H1 (cell line): ENCODE results near the gene CBARP. TPM values are rescaled to one million over a fixed set of nuclear protein-coding genes. Genes with fewer than 3 reads are reported as not detected.

ENCODE experiments used
- CTCF ChIA-PET: fragments of 300-600 bp; sonication (Branson Sonifier 250); formaldehyde crosslinking; loops from one replicate; lab custom pipeline; 2021; ENCODE audit not compliant: partially characterized antibody; lab: Charles Lee
- POLR2A ChIA-PET: fragments of 300-600 bp; sonication (Branson Sonifier 250); formaldehyde crosslinking; loops from one replicate; lab custom pipeline; 2021; ENCODE audit warnings: inconsistent platforms; ENCODE audit not compliant: partially characterized antibody; lab: Charles Lee
- DNase-seq, 2 experiments: peaks; one replicate each; pipeline versions ENCODE4 v3.0.0 to v3.0.0-alpha.2; 2010 to 2022; ENCODE audit warnings: low spot score in 2 of 2, low read depth in 1 of 2, mixed read lengths in 1 of 2
- FAIRE-seq: peaks from 2 replicates; lab custom pipeline; 2011; peaks lifted over from hg19 to GRCh38; lab: Jason Lieb, UNC
- H2AFZ ChIP-seq: 2 replicates; pipeline ENCODE4 v1.8.1; 2012; ENCODE audit warnings: low read length, inconsistent platforms
- H2AK5ac ChIP-seq: 2 replicates; pipeline ENCODE4 v1.6.1; 2013; ENCODE audit warnings: low read depth, low read length
- H2BK120ac ChIP-seq: replicated peaks from 2 replicates; pipeline ENCODE3; 2013; ENCODE audit warnings: low read depth, low read length, inconsistent platforms
- H2BK12ac ChIP-seq: 2 replicates; pipeline ENCODE4 v1.6.1; 2013; ENCODE audit warnings: low read depth, low read length
- H2BK15ac ChIP-seq: 2 replicates; pipeline ENCODE4 v1.6.1; 2013; ENCODE audit warnings: low read length
- H2BK20ac ChIP-seq: 2 replicates; pipeline ENCODE4 v1.6.1; 2013; ENCODE audit warnings: low read length
- H2BK5ac ChIP-seq: 2 replicates; pipeline ENCODE4 v1.6.1; 2013; ENCODE audit warnings: low read depth, low read length
- H3K14ac ChIP-seq: 2 replicates; pipeline ENCODE4 v1.6.1; 2013; ENCODE audit warnings: inconsistent platforms; ENCODE audit not compliant: insufficient read length
- H3K18ac ChIP-seq: 2 replicates; pipeline ENCODE4 v1.6.1; 2013; ENCODE audit warnings: low read length; ENCODE audit errors: extremely low read depth
- H3K23ac ChIP-seq: 2 replicates; pipeline ENCODE4 v1.6.1; 2013; ENCODE audit warnings: inconsistent platforms; ENCODE audit not compliant: insufficient read length
- H3K23me2 ChIP-seq: 2 replicates; pipeline ENCODE4 v1.6.1; 2013; ENCODE audit warnings: low read depth, low read length
- H3K27ac ChIP-seq: 2 replicates; pipeline ENCODE4 v1.6.1; 2011; ENCODE audit warnings: low read depth, low read length, inconsistent platforms
- H3K27me3 ChIP-seq, 4 experiments: replicated peaks in 1 of 4; 1 replicate in 1 of 4; 2 replicates in 3 of 4; pipeline versions ENCODE4 v1.6.1 to v1.8.1; 2011 to 2013; ENCODE audit warnings: low read length in 3 of 4, mild to moderate bottlenecking in 3 of 4, inconsistent platforms in 2 of 4, mixed read lengths in 2 of 4, moderate library complexity in 1 of 4; ENCODE audit not compliant: control insufficient read depth in 3 of 4, insufficient read depth in 3 of 4; ENCODE audit errors: extremely low read depth in 1 of 4
- H3K36me3 ChIP-seq, 4 experiments: 2 replicates each; pipeline versions ENCODE4 v1.6.1 to v1.8.1; 2011 to 2013; ENCODE audit warnings: mild to moderate bottlenecking in 4 of 4, low read length in 3 of 4, moderate library complexity in 2 of 4, control low read depth in 1 of 4, inconsistent platforms in 1 of 4; ENCODE audit not compliant: insufficient read depth in 4 of 4, control insufficient read depth in 2 of 4
- H3K4ac ChIP-seq: replicated peaks from 2 replicates; pipeline ENCODE3; 2013; ENCODE audit warnings: low read length, low read depth, mixed read lengths, inconsistent platforms; ENCODE audit not compliant: insufficient read length
- H3K4me1 ChIP-seq, 4 experiments: replicated peaks in 1 of 4; 1 replicate in 1 of 4; 2 replicates in 3 of 4; pipeline versions ENCODE4 v1.6.1 to v1.8.1; 2011 to 2013; ENCODE audit warnings: low read length in 3 of 4, inconsistent platforms in 2 of 4, mixed read lengths in 1 of 4; ENCODE audit not compliant: insufficient read depth in 4 of 4, control insufficient read depth in 3 of 4
- H3K4me2 ChIP-seq, 2 experiments: 2 replicates each; pipeline versions ENCODE4 v1.6.1 to v1.8.1; 2011 to 2013; ENCODE audit warnings: low read depth in 2 of 2, low read length in 2 of 2, control low read depth in 1 of 2, inconsistent platforms in 1 of 2, mild to moderate bottlenecking in 1 of 2; ENCODE audit not compliant: insufficient read depth in 1 of 2
- H3K4me3 ChIP-seq, 4 experiments: fragments of 200-600, 300-600 bp in 1 of 4; sonication (generic), shearing (Covaris generic), sonication (Bioruptor Twin) in 1 of 4; 2 replicates each; pipeline versions ENCODE4 v1.5.1 to v1.8.1; 2011 to 2016; ENCODE audit warnings: low read length in 4 of 4, low read depth in 3 of 4, control low read depth in 2 of 4, inconsistent platforms in 2 of 4, mild to moderate bottlenecking in 2 of 4, mixed read lengths in 1 of 4, moderate library complexity in 1 of 4; ENCODE audit not compliant: insufficient read depth in 2 of 4; ENCODE audit errors: extremely low read depth in 1 of 4
- H3K56ac ChIP-seq: replicated peaks from 2 replicates; pipeline ENCODE3; 2013; ENCODE audit warnings: low read depth, mild to moderate bottlenecking, mixed read lengths, low read length, inconsistent platforms; ENCODE audit not compliant: insufficient read length
- H3K79me1 ChIP-seq: 2 replicates; pipeline ENCODE4 v1.6.1; 2013; ENCODE audit warnings: low read depth, low read length, control low read depth
- H3K79me2 ChIP-seq, 2 experiments: 2 replicates each; pipeline versions ENCODE4 v1.6.1 to v1.8.1; 2012 to 2013; ENCODE audit warnings: low read length in 2 of 2, mild to moderate bottlenecking in 2 of 2, inconsistent platforms in 1 of 2; ENCODE audit not compliant: insufficient read depth in 2 of 2, control insufficient read depth in 1 of 2
- H3K9ac ChIP-seq, 4 experiments: replicated peaks in 1 of 4; 1 replicate in 1 of 4; 2 replicates in 3 of 4; pipeline versions ENCODE4 v1.6.1 to v1.8.1; 2011 to 2013; ENCODE audit warnings: low read depth in 3 of 4, low read length in 3 of 4, control low read depth in 2 of 4, mild to moderate bottlenecking in 2 of 4, moderate library complexity in 2 of 4, inconsistent platforms in 1 of 4; ENCODE audit errors: extremely low read depth in 1 of 4
- H3K9me3 ChIP-seq, 2 experiments: 2 replicates each; pipeline versions ENCODE4 v1.6.1 to v1.8.1; 2012 to 2013; ENCODE audit warnings: mild to moderate bottlenecking in 2 of 2, moderate library complexity in 2 of 2, control low read depth in 1 of 2, inconsistent platforms in 1 of 2, low read depth in 1 of 2, low read length in 1 of 2, mixed read lengths in 1 of 2; ENCODE audit not compliant: insufficient read depth in 2 of 2
- H4K20me1 ChIP-seq, 2 experiments: replicated peaks in 1 of 2; 2 replicates each; pipeline versions ENCODE3 to v1.8.1; 2011 to 2013; ENCODE audit warnings: inconsistent platforms in 2 of 2, low read length in 2 of 2, mild to moderate bottlenecking in 1 of 2; ENCODE audit not compliant: insufficient read depth in 2 of 2, control insufficient read depth in 1 of 2
- H4K5ac ChIP-seq: 2 replicates; pipeline ENCODE4 v1.6.1; 2013; ENCODE audit warnings: low read length, low read depth, mixed read lengths, inconsistent platforms; ENCODE audit not compliant: insufficient read length
- H4K8ac ChIP-seq: 2 replicates; pipeline ENCODE4 v1.8.0; 2013; ENCODE audit warnings: mild to moderate bottlenecking, moderate library complexity, low read length, inconsistent platforms; ENCODE audit not compliant: insufficient read depth; ENCODE audit errors: extremely low read depth
- H4K91ac ChIP-seq: replicated peaks from 2 replicates; pipeline ENCODE3; 2013; ENCODE audit warnings: low read length, mixed read lengths, inconsistent platforms; ENCODE audit not compliant: insufficient read length
- CBX5 ChIP-seq: fragments of 300-800, 300-1000 bp; sonication (generic); IDR thresholded peaks from 2 replicates; pipeline ENCODE4 v1.7.1; 2016; ENCODE audit warnings: antibody characterized with exemption, low read length, low read depth
- JUND ChIP-seq: IDR thresholded peaks from 2 replicates; pipeline ENCODE4 v1.6.1; 2011; ENCODE audit warnings: mild to moderate bottlenecking, improper control_type of control experiment, low read length
- KDM4A ChIP-seq: IDR thresholded peaks from one replicate; pipeline ENCODE4 v1.7.1; 2012; ENCODE audit warnings: low read depth, mild to moderate bottlenecking, moderate library complexity, low read length, inconsistent platforms; ENCODE audit not compliant: severe bottlenecking
- KDM5A ChIP-seq: fragments of 200-600 bp; IDR thresholded peaks from 2 replicates; pipeline ENCODE4 v1.7.1; 2012; ENCODE audit warnings: mild to moderate bottlenecking, low read length, inconsistent platforms, mixed read lengths
- NANOG ChIP-seq: IDR thresholded peaks from 2 replicates; pipeline ENCODE4 v1.6.1; 2011; ENCODE audit warnings: low read length, low read depth, mild to moderate bottlenecking, inconsistent platforms; ENCODE audit not compliant: insufficient read depth, poor library complexity, severe bottlenecking
- POLR2AphosphoS5 ChIP-seq: IDR thresholded peaks from 2 replicates; pipeline ENCODE4 v1.6.1; 2011; ENCODE audit warnings: low read depth, low read length
- RAD21 ChIP-seq, 2 experiments: IDR thresholded peaks in 1 of 2; conservative IDR thresholded peaks in 1 of 2; 2 replicates each; pipeline ENCODE4 v1.6.1; 2011; ENCODE audit warnings: low read depth in 2 of 2, low read length in 2 of 2, improper control_type of control experiment in 1 of 2, inconsistent platforms in 1 of 2, mild to moderate bottlenecking in 1 of 2, moderate library complexity in 1 of 2
- SAP30 ChIP-seq: fragments of 300-600 bp; sonication (generic); IDR thresholded peaks from 2 replicates; pipeline ENCODE4 v1.7.1; 2012; ENCODE audit warnings: low read length, moderate library complexity, mild to moderate bottlenecking, inconsistent platforms; ENCODE audit not compliant: insufficient read depth, insufficient replicate concordance
- SP2 ChIP-seq: IDR thresholded peaks from 2 replicates; pipeline ENCODE4 v1.6.1; 2012; ENCODE audit warnings: mild to moderate bottlenecking, low read length, inconsistent platforms
- TAF7 ChIP-seq: optimal IDR thresholded peaks from 2 replicates; pipeline ENCODE3; 2011; ENCODE audit warnings: low read depth, mild to moderate bottlenecking, inconsistent platforms, low read length, moderate library complexity, borderline replicate concordance
- TEAD4 ChIP-seq: IDR thresholded peaks from 2 replicates; pipeline ENCODE4 v1.6.1; 2012; ENCODE audit warnings: low read depth, low read length, inconsistent platforms, mixed read lengths
- WGBS, 2 experiments: shearing (Covaris generic) in 1 of 2; methylation state at CpG; one replicate each; pipeline versions ENCODE4 v1.1.6 to v1.1.7; 2013 to 2015; ENCODE audit warnings: low lambda C conversion rate in 2 of 2, mixed read lengths in 2 of 2, inconsistent platforms in 1 of 2, low coverage in 1 of 2, missing lambda C conversion rate in 1 of 2; ENCODE audit not compliant: insufficient replicate concordance in 2 of 2, insufficient coverage in 1 of 2, insufficient read length in 1 of 2; ENCODE audit errors: extremely low coverage in 1 of 2, missing lambda C conversion rate in 1 of 2; 5-methylcytosine and 5-hydroxymethylcytosine counted together
- polyA plus RNA-seq, 7 experiments: library from polyadenylated mRNA; depleted of rRNA in 3 of 7; stranded (reverse) in 5 of 7; unstranded in 2 of 7; fragments of >200 nt in 5 of 7; fragments of 200-250 nt in 2 of 7; gene quantifications; 1 replicate in 5 of 7; 2 replicates in 1 of 7; 4 replicates in 1 of 7; pipeline versions ENCODE4 v1.2.1 to v1.2.3, GENCODE V29; 2011 to 2013; ENCODE audit warnings: missing spikeins in 2 of 7, mixed read lengths in 2 of 7
- total RNA-seq: library from RNA; stranded (reverse); fragmentation: NEBNext Ultra II Directional; extraction: Animal tissue kit (Norgen Biotek cat#: 25700); gene quantifications from 2 replicates; pipeline ENCODE4 v1.2.1, GENCODE V29; 2021

CBARP gene
- total and polyA plus RNA-seq, 2 of the 8 experiments (the other 6 are each of a cell fraction or from before 2014, with no cell fraction given), result 4.9 to 14.7 TPM

GRCh38 chr19:1252821-1253513 is 15.2 kb upstream of the CBARP start:
- peaks cover 9 to 51% of the 10 kb centered on the region in 2 experiments for H3K79me2 ChIP-seq
- no peak overlapping the region for H2BK15ac ChIP-seq
- no peak overlapping the region for H2AK5ac ChIP-seq
- H3K23me2 ChIP-seq, result peaks cover 2% of the 10 kb centered on the region; the same call in 1 of the 2 replicates
- no peak overlapping the region for H4K8ac ChIP-seq
- 85% methylated on average over 7 of the region's 26 CpGs; no CpG with 5 or more reads in 1 of the 2 experiments for WGBS, 2 experiments
- peak overlapping the region in 1 of 4 experiments; percentile 99; a peak in 2 of 8 replicates for H3K4me3 ChIP-seq
- peaks cover 22 to 33% of the 10 kb centered on the region in 2 experiments for H4K20me1 ChIP-seq
- peak overlapping the region; percentile 6 for H3K56ac ChIP-seq
- ChIA-PET POLR2A (interaction anchor here (0.6 to 19.4 kb wide), 8 partner anchors 8 to 716 kb away, joined by 3 to 456 read pairs (median 8); partner anchors contain the start of genes ATP5F1D, CIRBP, CNN2 and FAM174C), CTCF (interaction anchor here (1.2 to 6.0 kb wide), 3 partner anchors 8 to 14 kb away, joined by 3 to 42 read pairs (median 4); no protein-coding TSS in a partner anchor)
- H2BK5ac ChIP-seq, result no peak overlapping the region; the same call in 1 of the 2 replicates
- H2BK12ac ChIP-seq, result no peak overlapping the region
- no peaks in the 10 kb centered on the region; a peak in 1 of 7 replicates for H3K27me3 ChIP-seq
- H2BK120ac ChIP-seq, result no peak overlapping the region
- H3K18ac ChIP-seq, result no peak overlapping the region
- H3K9me3 ChIP-seq, result no peaks in the 10 kb centered on the region
- H3K4ac ChIP-seq, result no peak overlapping the region
- no peak overlapping the region for H2AFZ ChIP-seq
- H4K5ac ChIP-seq, result no peak overlapping the region
- H3K27ac ChIP-seq, result no peak overlapping the region
- no peak for DNase-seq
- H3K4me1 ChIP-seq, result peaks cover 0 to 17% (median 12%) of the 10 kb centered on the region in 4 experiments; a peak in 6 of 7 replicates
- no peak overlapping the region for H4K91ac ChIP-seq
- no peak overlapping the region for H3K9ac ChIP-seq
- FAIRE-seq, result no peak
- H3K36me3 ChIP-seq, result peaks cover 26 to 69% (median 45%) of the 10 kb centered on the region in 4 experiments
- H3K14ac ChIP-seq, result no peak overlapping the region
- H3K79me1 ChIP-seq, result peaks cover 12% of the 10 kb centered on the region; the same call in 1 of the 2 replicates
- H3K4me2 ChIP-seq, result peak overlapping the region; percentile 23 to 83; a peak in 2 of 4 replicates
- H3K23ac ChIP-seq, result no peak overlapping the region
- H2BK20ac ChIP-seq, result no peak overlapping the region
- no peak for TF ChIP-seq RAD21 (IDR thresholded peaks at IDR 0.05 in 1 of 2, conservative IDR thresholded peaks at IDR 0.05 in 1 of 2; ENCODE audit: low read depth in 2 of 2, low read length in 2 of 2)
- no peak for TF ChIP-seq SAP30
- TF ChIP-seq KDM4A, result no peak
- TF ChIP-seq CBX5, result no peak
- TF ChIP-seq KDM5A, result no peak
- no peak for TF ChIP-seq TEAD4
- TF ChIP-seq SP2, result no peak
- no peak for TF ChIP-seq JUND
- no peak for TF ChIP-seq NANOG
- TF ChIP-seq POLR2AphosphoS5, result no peak; the same call in 1 of the 2 replicates
- TF ChIP-seq TAF7, result no peak
